Right lobe of liver (tissue), 6 donors: ENCODE data around the gene TMEM81. TPM values are rescaled to one million over a fixed set of nuclear protein-coding genes. Genes with fewer than 3 reads are reported as not detected.

ENCODE experiments used
- ATAC-seq, 4 donors: fragments of 200-7000 bp; cut with Tn5 transposase; one replicate each; pipeline ENCODE4 v1.9.1; 2020; ENCODE audit warnings: mild to moderate bottlenecking in 4 of 4, moderate library complexity in 4 of 4
- DNase-seq, 3 donors: peaks; one replicate each; pipeline ENCODE4 v3.0.0-alpha.2; 2020
- H3K27ac ChIP-seq, 3 donors: fragments of 200-600 bp; one replicate each; pipeline ENCODE4 v1.8.0; 2022
- H3K27me3 ChIP-seq, 2 donors: fragments of 200-600 bp; one replicate each; pipeline ENCODE4 v1.8.0; 2022
- H3K36me3 ChIP-seq, 4 donors: fragments of 200-600 bp; sonication (generic) in 1 of 4; one replicate each; pipeline versions ENCODE4 v1.5.1 to v1.8.0; 2017 to 2022; ENCODE audit warnings: control low read depth in 1 of 4
- H3K4me1 ChIP-seq, 4 donors: fragments of 200-600 bp; sonication (generic) in 1 of 4; one replicate each; pipeline versions ENCODE4 v1.5.1 to v1.8.0; 2017 to 2022; ENCODE audit warnings: control low read depth in 1 of 4
- H3K4me3 ChIP-seq, 3 donors: fragments of 200-600 bp; one replicate each; pipeline ENCODE4 v1.8.0; 2022
- H3K9me3 ChIP-seq, 4 donors: fragments of 200-600 bp; sonication (generic) in 1 of 4; one replicate each; pipeline versions ENCODE4 v1.5.1 to v1.8.0; 2017 to 2022; ENCODE audit warnings: control low read depth in 1 of 4
- CTCF ChIP-seq, 4 donors: fragments of 200-600 bp in 3 of 4; fragments of 450-650 bp in 1 of 4; IDR thresholded peaks; one replicate each; pipeline versions ENCODE4 v1.5.1 to v1.8.0; 2016 to 2022; ENCODE audit warnings: antibody characterized with exemption in 4 of 4, mild to moderate bottlenecking in 2 of 4
- POLR2A ChIP-seq: fragments of 450-650 bp; IDR thresholded peaks from one replicate; pipeline ENCODE4 v1.6.1; 2017; ENCODE audit warnings: antibody characterized with exemption, mild to moderate bottlenecking
- WGBS: methylation state at CpG from one replicate; pipeline ENCODE4 v1.1.6; 2018; ENCODE audit warnings: low coverage, low lambda C conversion rate; ENCODE audit not compliant: insufficient coverage; ENCODE audit errors: missing lambda C conversion rate; 5-methylcytosine and 5-hydroxymethylcytosine counted together
- intact Hi-C, 2 donors: fragments of 100-400 bp; cut with DNase I; formaldehyde crosslinking; loops; one replicate each; pipeline versions ENCODE4 v1.11.2 to v1.14.1; 2022
- long read RNA-seq: library from polyadenylated mRNA; unstranded; transcript quantifications from one replicate; pipeline ENCODE4 v2.0.0, GENCODE V29; 2019
- total RNA-seq, 6 experiments: library from RNA; depleted of rRNA in 2 of 6; stranded (reverse); fragments of >200 nt in 2 of 6; fragmentation: NEBNext Ultra II Directional in 3 of 6; extraction: Animal tissue kit (Norgen Biotek cat#: 25700) in 3 of 6; gene quantifications; one replicate each; pipeline versions ENCODE4 v1.1.0 to v1.2.4, GENCODE V29; 2016 to 2023
- donor health status: DM: no; HTN: yes; CAD: no.
- donor health status: DM: no; HTN: no; CAD: no.
- donor health status: DM: no; HTN: no; CAD: no.
- donor health status: DM: no; HTN: yes; CAD: no.
- donor health status: DM: no; HTN: yes; CAD: no.

Gene TMEM81
- 1 to 10 TPM in 5 of 6 experiments, under 1 TPM in 1; 0.49 to 2.7 (median 1.8) TPM for total RNA-seq
- long read RNA-seq, partial matches to known transcripts: 0 of 1 reads
- long read RNA-seq, other reads (novel, unspliced or antisense): 0 of 1 reads

GRCh38 chr1:205084360-205084759 is at the start of gene TMEM81:
TSS of gene TMEM81 (minus strand) at chr1:205084460. CDS start at chr1:205084320, 140 bp downstream.
- WGBS: 89% methylated on average over 2 of the region's 2 CpGs
- no peaks in the 10 kb centered on the region for H3K4me1 ChIP-seq
- ATAC-seq (no peak), DNase-seq (no peak)
- H3K9me3 ChIP-seq: no peaks in the 10 kb centered on the region
- H3K36me3 ChIP-seq: peaks cover 0 to 28% (median 3%) of the 10 kb centered on the region in 4 donors
- H3K27ac ChIP-seq: no peak within 1 kb of the TSS
- no peaks in the 10 kb centered on the region for H3K27me3 ChIP-seq
- intact Hi-C loops: no loop called here
- H3K4me3 ChIP-seq: no peak within 1 kb of the TSS
- no peak for TF ChIP-seq CTCF (IDR thresholded peaks at IDR 0.05)
- TF ChIP-seq POLR2A: no peak

GRCh38 chr1:205133287-205133686 is 49.0 kb upstream of the TMEM81 start:
- no peak for ATAC-seq
- H3K9me3 ChIP-seq: no peaks in the 10 kb centered on the region
- no peak overlapping the region for H3K4me3 ChIP-seq
- no peak for DNase-seq
- H3K27me3 ChIP-seq: no peaks in the 10 kb centered on the region
- no peaks in the 10 kb centered on the region for H3K36me3 ChIP-seq
- intact Hi-C loops: no loop called here
- TF ChIP-seq POLR2A (no peak), CTCF (IDR thresholded peaks at IDR 0.05) (no peak)
- 38% methylated on average over 1 of the region's 1 CpG for WGBS
- peaks cover 0 to 6% (median 0%) of the 10 kb centered on the region in 4 donors for H3K4me1 ChIP-seq
- H3K27ac ChIP-seq: no peak overlapping the region

GRCh38 chr1:205129447-205130029 is 45.3 kb upstream of the TMEM81 start:
- WGBS: 33% methylated on average over 4 of the region's 4 CpGs
- H3K4me1 ChIP-seq: peaks cover 0 to 6% (median 0%) of the 10 kb centered on the region in 4 donors
- H3K27me3 ChIP-seq: no peaks in the 10 kb centered on the region
- DNase-seq (no peak), ATAC-seq (peak in 2 of 4 donors; percentile 42 to 59)
- H3K4me3 ChIP-seq: no peak overlapping the region
- no peak for TF ChIP-seq POLR2A
- no peak for TF ChIP-seq CTCF (IDR thresholded peaks at IDR 0.05)
- H3K9me3 ChIP-seq: no peaks in the 10 kb centered on the region
- H3K36me3 ChIP-seq: no peaks in the 10 kb centered on the region
- intact Hi-C loops: no loop called here
- no peak overlapping the region for H3K27ac ChIP-seq

- Histone ChIP-seq H3K36me3 (no peaks in the 10 kb centered on the region), H3K27me3 (no peaks in the 10 kb centered on the region), H3K9me3 (no peaks in the 10 kb centered on the region), H3K4me1 (peaks cover 0 to 7% (median 0%) of the 10 kb centered on the region in 4 donors), H3K27ac (no peak overlapping the region), H3K4me3 (no peak overlapping the region)
- intact Hi-C loops: no loop called here
- no peak for TF ChIP-seq CTCF (IDR thresholded peaks at IDR 0.05)
- TF ChIP-seq POLR2A: no peak
- DNase-seq: no peak
- no peak for ATAC-seq
- WGBS: 82% methylated on average over 2 of the region's 2 CpGs
Measured at GRCh38 chr1:205128050-205128449, 43.8 kb upstream of the TMEM81 start.
